Duodenal mucosa (tissue), 2 donors: ENCODE results near the gene UNC5CL.

Experiments
- H3K27ac ChIP-seq: one replicate; pipeline ENCODE4 v1.7.0; 2013; ENCODE audit warnings: low read depth, low read length
- H3K27me3 ChIP-seq, 2 donors: one replicate each; pipeline ENCODE4 v1.7.0; 2013; ENCODE audit warnings: low read length in 2 of 2, control low read depth in 1 of 2; ENCODE audit not compliant: insufficient read depth in 2 of 2, control insufficient read depth in 1 of 2
- H3K36me3 ChIP-seq, 2 donors: one replicate each; pipeline ENCODE4 v1.7.0; 2013; ENCODE audit warnings: low read length in 2 of 2, control low read depth in 1 of 2; ENCODE audit not compliant: insufficient read depth in 2 of 2, control insufficient read depth in 1 of 2
- H3K4me1 ChIP-seq, 2 donors: one replicate each; pipeline ENCODE4 v1.7.0; 2013; ENCODE audit warnings: low read length in 2 of 2, control low read depth in 1 of 2; ENCODE audit not compliant: insufficient read depth in 2 of 2, control insufficient read depth in 1 of 2
- H3K4me3 ChIP-seq, 2 donors: one replicate each; pipeline ENCODE4 v1.7.0; 2013; ENCODE audit warnings: low read length in 2 of 2, low read depth in 1 of 2
- H3K9ac ChIP-seq, 2 donors: one replicate each; pipeline ENCODE4 v1.7.0; 2013; ENCODE audit warnings: low read length in 2 of 2, low read depth in 1 of 2
- H3K9me3 ChIP-seq, 2 donors: one replicate each; pipeline ENCODE4 v1.7.0; 2013; ENCODE audit warnings: low read length in 2 of 2, control low read depth in 1 of 2; ENCODE audit not compliant: control insufficient read depth in 1 of 2

Gene UNC5CL, protein sequence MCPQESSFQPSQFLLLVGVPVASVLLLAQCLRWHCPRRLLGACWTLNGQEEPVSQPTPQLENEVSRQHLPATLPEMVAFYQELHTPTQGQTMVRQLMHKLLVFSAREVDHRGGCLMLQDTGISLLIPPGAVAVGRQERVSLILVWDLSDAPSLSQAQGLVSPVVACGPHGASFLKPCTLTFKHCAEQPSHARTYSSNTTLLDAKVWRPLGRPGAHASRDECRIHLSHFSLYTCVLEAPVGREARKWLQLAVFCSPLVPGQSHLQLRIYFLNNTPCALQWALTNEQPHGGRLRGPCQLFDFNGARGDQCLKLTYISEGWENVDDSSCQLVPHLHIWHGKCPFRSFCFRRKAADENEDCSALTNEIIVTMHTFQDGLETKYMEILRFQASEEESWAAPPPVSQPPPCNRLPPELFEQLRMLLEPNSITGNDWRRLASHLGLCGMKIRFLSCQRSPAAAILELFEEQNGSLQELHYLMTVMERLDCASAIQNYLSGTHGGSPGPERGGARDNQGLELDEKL

DNA sequence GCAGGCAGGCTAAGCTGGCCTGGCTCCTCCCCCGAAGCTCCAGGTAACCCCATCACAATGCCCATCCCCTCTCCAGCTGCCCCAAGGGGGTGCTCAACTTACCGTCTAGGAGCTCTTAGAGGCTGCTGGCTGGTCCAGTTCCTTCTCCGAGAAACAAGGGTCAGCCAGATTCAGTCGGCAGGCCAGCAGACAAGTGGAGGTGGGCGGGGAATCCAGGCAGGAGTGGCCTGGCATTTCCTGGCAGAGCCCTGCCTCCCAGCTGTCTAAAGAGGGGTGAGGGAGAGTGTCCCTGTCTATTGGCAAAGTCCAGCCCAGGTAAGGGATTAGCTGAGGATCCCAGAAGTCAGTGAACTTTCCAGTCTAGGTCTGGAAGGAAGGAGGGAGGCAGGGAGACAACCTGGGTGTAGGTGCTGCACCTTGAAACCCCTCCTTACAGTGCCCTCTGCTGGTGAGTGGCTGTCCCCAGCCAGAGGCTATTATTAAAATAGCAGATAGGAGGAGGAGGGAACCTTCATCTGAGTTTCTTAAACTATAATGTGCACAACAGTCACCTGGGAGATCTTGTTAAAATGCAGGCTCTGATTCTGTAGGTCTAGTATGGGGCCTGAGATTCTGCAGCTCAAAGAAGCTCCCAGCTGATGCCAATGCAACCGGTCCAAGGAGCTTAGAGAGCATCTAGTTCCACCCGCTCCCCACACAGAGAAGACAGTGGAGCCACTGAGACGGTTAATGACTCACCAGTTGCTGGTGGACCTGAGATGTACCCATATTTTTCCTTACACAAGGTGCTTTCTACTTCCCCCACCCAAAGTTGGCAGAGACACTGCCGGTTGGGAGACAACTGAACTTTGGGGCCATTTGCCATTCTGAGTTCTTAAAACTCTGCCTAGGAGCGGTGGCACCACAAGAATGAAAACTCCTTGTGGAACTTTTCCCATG is at the start of gene UNC5CL:
UNC5CL (minus strand) TSS at position 162 of the 939 bp plus-strand sequence. CDS start 4,147 bp downstream, outside the sequence.
- peak within 1 kb of the TSS; percentile 53 for H3K27ac ChIP-seq
- peak within 1 kb of the TSS; percentile 67 to 82 for H3K4me3 ChIP-seq
- H3K36me3 ChIP-seq, result peaks cover 5 to 6% of the 10 kb centered on the region in 2 donors
- H3K9me3 ChIP-seq, result no peaks in the 10 kb centered on the region
- no peaks in the 10 kb centered on the region for H3K27me3 ChIP-seq
- H3K4me1 ChIP-seq, result peaks cover 25 to 31% of the 10 kb centered on the region in 2 donors
- peak within 1 kb of the TSS; percentile 45 to 60 for H3K9ac ChIP-seq

GRCh38 chr6:41088451-41088850 is 49.4 kb upstream of the UNC5CL start:
- no peak overlapping the region for H3K4me3 ChIP-seq
- no peaks in the 10 kb centered on the region for H3K27me3 ChIP-seq
- H3K9ac ChIP-seq, result no peak overlapping the region
- no peak overlapping the region for H3K27ac ChIP-seq
- no peaks in the 10 kb centered on the region for H3K4me1 ChIP-seq
- H3K36me3 ChIP-seq, result peaks cover 52 to 75% of the 10 kb centered on the region in 2 donors
- H3K9me3 ChIP-seq, result no peaks in the 10 kb centered on the region

DNA sequence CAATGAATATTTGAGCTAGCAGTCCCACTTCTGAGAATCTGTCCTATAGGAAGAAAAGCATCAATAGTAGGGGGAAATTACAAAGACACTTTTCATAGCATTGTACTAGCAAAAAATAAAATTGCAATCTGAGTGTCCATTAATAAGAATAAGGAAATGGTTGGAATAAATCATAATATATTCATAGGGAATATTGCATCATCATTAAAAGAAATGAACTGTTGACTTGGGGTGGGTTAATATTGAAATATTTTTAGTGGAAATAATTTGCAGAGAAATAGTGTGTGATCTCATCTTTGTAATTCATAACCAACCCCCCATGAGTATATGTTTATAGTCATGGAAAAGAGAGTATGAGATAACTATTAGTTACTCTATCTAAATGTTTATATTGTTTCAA is 46.2 kb upstream of the UNC5CL start:
- no peaks in the 10 kb centered on the region for H3K27me3 ChIP-seq
- no peak overlapping the region for H3K9ac ChIP-seq
- peaks cover 32 to 64% of the 10 kb centered on the region in 2 donors for H3K36me3 ChIP-seq
- no peaks in the 10 kb centered on the region for H3K9me3 ChIP-seq
- H3K4me1 ChIP-seq, result no peaks in the 10 kb centered on the region
- no peak overlapping the region for H3K27ac ChIP-seq
- no peak overlapping the region for H3K4me3 ChIP-seq

GRCh38 chr6:41083072-41083471 is 44.1 kb upstream of the UNC5CL start:
- Histone ChIP-seq H3K27me3 (no peaks in the 10 kb centered on the region), H3K4me1 (peaks cover 0 to 8% of the 10 kb centered on the region in 2 donors), H3K36me3 (peaks cover 30 to 50% of the 10 kb centered on the region in 2 donors), H3K9ac (no peak overlapping the region), H3K9me3 (no peaks in the 10 kb centered on the region), H3K4me3 (no peak overlapping the region), H3K27ac (no peak overlapping the region)

DNA sequence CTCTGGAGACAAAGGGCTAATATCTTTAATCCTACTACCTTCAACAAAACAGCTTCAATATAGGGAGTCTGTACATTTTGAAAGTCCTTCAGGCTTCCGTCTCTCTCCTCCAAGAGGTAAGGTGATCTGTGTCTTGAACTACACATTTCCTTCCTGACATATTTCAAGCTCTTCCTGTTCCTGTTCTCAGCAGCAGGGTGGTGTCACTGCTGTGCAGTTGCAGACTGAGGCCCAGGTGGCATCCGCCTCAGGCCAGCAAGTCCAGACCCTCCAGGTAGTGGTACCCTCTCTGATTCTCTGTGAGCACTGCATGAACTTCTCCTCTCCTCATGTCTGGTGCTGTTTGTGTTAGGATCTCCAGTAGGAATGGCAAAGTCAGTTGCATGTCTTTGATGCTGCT is 41.6 kb upstream of the UNC5CL start:
- no peak overlapping the region for H3K27ac ChIP-seq
- H3K9ac ChIP-seq, result no peak overlapping the region
- no peaks in the 10 kb centered on the region for H3K27me3 ChIP-seq
- peaks cover 20 to 36% of the 10 kb centered on the region in 2 donors for H3K36me3 ChIP-seq
- H3K4me3 ChIP-seq, result no peak overlapping the region
- peaks cover 6 to 28% of the 10 kb centered on the region in 2 donors for H3K4me1 ChIP-seq
- no peaks in the 10 kb centered on the region for H3K9me3 ChIP-seq

- Histone ChIP-seq H3K9me3 (no peaks in the 10 kb centered on the region), H3K27ac (no peak overlapping the region), H3K27me3 (no peaks in the 10 kb centered on the region), H3K9ac (no peak overlapping the region), H3K4me3 (no peak overlapping the region), H3K36me3 (peaks cover 17 to 28% of the 10 kb centered on the region in 2 donors), H3K4me1 (peaks cover 19 to 44% of the 10 kb centered on the region in 2 donors)
These were observed 40.1 kb upstream of the UNC5CL start for GRCh38 chr6:41079080-41079479.

GRCh38 chr6:41078101-41078500 is 39.1 kb upstream of the UNC5CL start:
- Histone ChIP-seq H3K9ac (no peak overlapping the region), H3K4me1 (peaks cover 22 to 44% of the 10 kb centered on the region in 2 donors), H3K9me3 (no peaks in the 10 kb centered on the region), H3K36me3 (peaks cover 13 to 18% of the 10 kb centered on the region in 2 donors), H3K4me3 (no peak overlapping the region), H3K27me3 (no peaks in the 10 kb centered on the region), H3K27ac (no peak overlapping the region)

- Histone ChIP-seq H3K9me3 (no peaks in the 10 kb centered on the region), H3K27me3 (no peaks in the 10 kb centered on the region), H3K9ac (no peak overlapping the region), H3K4me1 (peaks cover 22 to 44% of the 10 kb centered on the region in 2 donors), H3K27ac (no peak overlapping the region), H3K36me3 (peaks cover 13 to 16% of the 10 kb centered on the region in 2 donors), H3K4me3 (no peak overlapping the region)
These were observed 38.5 kb upstream of the UNC5CL start for GRCh38 chr6:41077536-41077935.

- Histone ChIP-seq H3K9me3 (no peaks in the 10 kb centered on the region), H3K4me3 (no peak overlapping the region), H3K4me1 (peaks cover 26 to 49% of the 10 kb centered on the region in 2 donors), H3K36me3 (peaks cover 6 to 12% of the 10 kb centered on the region in 2 donors), H3K27me3 (no peaks in the 10 kb centered on the region), H3K9ac (peak overlapping the region in 1 of 2 donors; percentile 85), H3K27ac (no peak overlapping the region)
These were observed 36.9 kb upstream of the UNC5CL start for GRCh38 chr6:41075651-41076626.
